H7 (cell line): ENCODE measurements around the gene CCDC85C. TPM values are rescaled to one million over a fixed set of nuclear protein-coding genes. Genes with fewer than 3 reads are reported as not detected.
A peak's percentile ranks its signal among the peaks of the same experiment; 100 is the strongest.

Experiments
- DNase-seq: peaks from one replicate; pipeline ENCODE4 v3.0.0; 2012
- H3K27me3 ChIP-seq: 2 replicates; pipeline ENCODE4 v1.6.0; 2011; ENCODE audit warnings: mild to moderate bottlenecking, low read length; ENCODE audit not compliant: control insufficient read depth, insufficient read depth
- H3K36me3 ChIP-seq: replicated peaks from 2 replicates; pipeline ENCODE4 v1.5.1; 2011; ENCODE audit warnings: low read length; ENCODE audit not compliant: control insufficient read depth, insufficient read depth
- H3K4me3 ChIP-seq: 2 replicates; pipeline ENCODE4 v1.5.1; 2011; ENCODE audit warnings: low read depth, mild to moderate bottlenecking, control low read depth, low read length, moderate library complexity; ENCODE audit not compliant: insufficient read depth
- total RNA-seq: library from RNA; depleted of rRNA; stranded (reverse); fragments of >200 nt; shearing (Covaris generic); gene quantifications from 2 replicates; pipeline ENCODE4 v1.2.3, GENCODE V29; 2014

CCDC85C gene
- total RNA-seq, 1 experiment from 2014 or later: 50.2 TPM

DNA sequence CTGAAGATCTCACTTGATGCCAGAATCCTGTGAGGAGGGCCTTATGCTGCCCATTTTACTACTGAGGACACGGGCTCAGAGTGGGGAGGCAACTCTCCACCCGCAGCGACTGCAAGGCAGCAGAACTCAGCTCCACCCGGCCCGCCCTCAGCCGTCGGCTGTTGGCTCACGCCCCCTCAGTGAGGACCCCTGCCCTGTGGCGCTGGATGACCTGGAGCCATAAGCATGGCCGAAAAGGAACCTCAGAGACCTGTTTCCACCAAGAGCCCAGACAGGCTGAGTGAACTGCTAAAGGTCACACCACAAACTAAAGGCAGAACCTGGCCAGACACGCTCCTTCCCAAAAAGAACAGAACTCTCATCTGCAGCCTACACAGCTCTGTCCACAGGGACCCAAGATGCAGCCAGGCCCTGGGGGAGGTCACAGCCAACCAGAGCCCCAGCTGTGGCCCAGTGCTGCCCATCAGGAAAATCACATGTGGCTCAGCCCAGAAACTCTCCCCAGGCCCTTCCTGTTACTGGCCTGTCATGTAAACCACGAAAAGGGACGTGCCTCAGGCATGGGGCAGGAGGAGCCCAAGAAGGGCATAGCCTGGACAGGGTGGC lies 90.0 kb downstream of the CCDC85C start:
- Histone ChIP-seq H3K27me3 (no peaks in the 10 kb centered on the region), H3K4me3 (no peak overlapping the region), H3K36me3 (peaks cover 2% of the 10 kb centered on the region)
- DNase-seq: no peak

- peaks cover 8% of the 10 kb centered on the region for H3K36me3 ChIP-seq
- no peak for DNase-seq
- no peaks in the 10 kb centered on the region for H3K27me3 ChIP-seq
- no peak overlapping the region for H3K4me3 ChIP-seq
Observed at GRCh38 chr14:99513183-99513694, 90.8 kb downstream of the CCDC85C start.

GRCh38 chr14:99512571-99513182 lies 91.3 kb downstream of the CCDC85C start:
- no peaks in the 10 kb centered on the region for H3K27me3 ChIP-seq
- peaks cover 12% of the 10 kb centered on the region for H3K36me3 ChIP-seq
- no peak overlapping the region for H3K4me3 ChIP-seq
- DNase-seq: no peak

DNA sequence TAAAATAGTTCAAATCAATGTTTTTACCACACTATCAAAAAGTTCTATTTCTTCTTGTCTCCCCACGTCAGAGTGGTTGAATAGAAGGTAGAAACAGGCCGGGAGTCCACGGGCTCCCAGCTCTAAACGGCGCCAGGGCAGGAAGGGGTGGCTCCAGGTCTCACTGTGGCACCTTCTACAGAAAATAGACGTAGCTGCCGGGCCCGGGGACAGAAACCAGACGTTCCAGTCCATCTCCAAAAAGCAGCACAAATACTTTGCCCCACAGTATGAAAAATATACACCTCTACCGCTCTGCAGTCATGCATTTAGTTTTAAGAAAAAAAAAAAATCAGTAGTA lies 91.9 kb downstream of the CCDC85C start:
- no peak for DNase-seq
- Histone ChIP-seq H3K4me3 (no peak overlapping the region), H3K27me3 (no peaks in the 10 kb centered on the region), H3K36me3 (peaks cover 17% of the 10 kb centered on the region)

GRCh38 chr14:99511421-99512109 lies 92.4 kb downstream of the CCDC85C start:
- H3K36me3 ChIP-seq: peaks cover 22% of the 10 kb centered on the region
- no peak overlapping the region for H3K4me3 ChIP-seq
- no peak for DNase-seq
- no peaks in the 10 kb centered on the region for H3K27me3 ChIP-seq

DNA sequence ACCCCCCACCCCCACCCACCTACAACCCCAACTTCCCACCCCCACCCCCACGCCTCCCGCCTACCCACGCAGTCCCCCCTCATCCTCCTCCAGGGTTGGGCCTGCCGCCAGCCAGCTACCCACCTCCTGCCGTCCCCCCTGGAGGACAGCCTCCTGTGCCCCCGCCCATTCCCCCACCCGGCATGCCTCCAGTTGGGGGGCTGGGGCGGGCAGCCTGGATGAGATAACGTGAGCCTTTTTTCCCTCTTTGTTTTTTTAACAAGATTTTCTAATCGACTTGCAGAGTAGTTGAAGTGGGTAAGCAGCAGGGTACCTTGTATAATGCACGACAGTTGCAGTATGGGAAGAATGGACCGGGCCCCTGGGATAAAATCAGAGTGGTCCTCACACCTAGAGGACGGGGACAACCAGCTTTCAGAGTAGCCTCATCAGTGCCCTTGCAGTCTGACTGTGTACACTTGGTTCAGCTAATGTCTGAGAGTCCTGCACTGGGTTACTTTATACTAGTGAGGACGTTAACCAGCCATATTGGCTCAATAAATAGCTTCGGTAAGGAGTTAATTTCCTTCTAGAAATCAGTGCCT lies 93.4 kb downstream of the CCDC85C start:
- Histone ChIP-seq H3K36me3 (peaks cover 30% of the 10 kb centered on the region), H3K27me3 (no peaks in the 10 kb centered on the region), H3K4me3 (no peak overlapping the region)
- DNase-seq: no peak

DNA sequence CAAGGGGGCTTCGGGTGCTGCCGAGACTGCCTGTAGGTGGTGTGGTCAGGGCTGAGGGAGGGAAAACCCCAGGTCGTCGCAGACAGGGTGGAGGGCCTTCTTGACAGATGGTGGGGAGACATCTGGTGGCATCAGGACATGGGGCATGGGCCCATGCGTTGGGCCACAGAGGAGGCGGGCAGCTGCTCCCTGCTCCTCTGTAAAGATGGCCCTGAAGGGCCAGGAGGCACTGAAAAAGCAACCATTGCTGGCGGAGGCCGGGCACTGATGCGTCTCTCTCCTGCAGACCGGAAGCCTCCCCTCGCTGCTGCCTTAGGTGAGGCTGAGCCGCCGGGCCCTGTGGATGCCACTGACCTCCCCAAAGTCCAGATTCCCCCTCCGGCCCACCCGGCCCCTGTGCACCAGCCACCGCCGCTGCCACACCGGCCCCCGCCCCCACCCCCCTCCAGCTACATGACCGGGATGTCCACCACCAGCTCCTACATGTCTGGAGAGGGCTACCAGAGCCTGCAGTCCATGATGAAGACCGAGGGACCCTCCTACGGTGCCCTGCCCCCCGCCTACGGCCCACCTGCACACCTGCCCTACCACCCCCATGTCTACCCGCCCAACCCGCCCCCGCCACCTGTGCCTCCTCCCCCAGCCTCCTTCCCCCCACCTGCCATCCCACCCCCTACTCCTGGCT lies 94.0 kb downstream of the CCDC85C start:
- Histone ChIP-seq H3K27me3 (no peaks in the 10 kb centered on the region), H3K36me3 (peaks cover 34% of the 10 kb centered on the region), H3K4me3 (no peak overlapping the region)
- peak; percentile 72 for DNase-seq

DNA sequence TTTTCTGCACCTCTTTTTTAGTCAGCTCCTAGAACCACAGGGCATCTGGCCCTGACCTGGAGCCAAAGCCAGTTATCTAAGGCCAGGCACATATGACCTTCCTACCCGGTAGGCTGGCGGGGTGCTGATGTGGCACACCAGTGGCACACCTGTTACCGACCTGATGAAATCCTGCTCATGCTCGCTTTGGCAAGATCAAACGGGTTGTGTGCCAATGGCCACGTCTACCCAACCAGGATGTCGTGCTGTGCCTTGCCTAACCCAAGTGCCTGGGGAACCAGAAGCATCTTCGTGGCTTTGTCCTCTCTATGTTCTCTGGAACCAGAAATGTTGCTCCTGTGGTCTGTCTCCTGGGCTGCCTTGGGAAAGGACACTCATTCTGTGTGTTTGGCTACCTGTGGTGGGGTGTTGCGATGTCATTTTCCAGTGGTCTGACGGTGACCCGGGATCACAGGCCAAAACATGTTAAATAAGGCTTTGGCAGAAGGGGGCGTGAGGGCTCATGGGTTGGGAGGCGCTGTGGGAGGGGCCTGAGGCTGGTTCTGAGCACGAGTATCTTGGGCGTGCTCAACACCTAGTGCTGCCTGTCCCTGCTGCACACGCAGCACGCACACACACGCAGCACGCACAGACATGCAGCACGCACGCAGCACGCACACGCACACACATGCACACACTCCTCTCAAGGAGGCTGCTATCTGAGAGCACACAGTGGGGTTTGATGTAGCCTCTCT lies 94.9 kb downstream of the CCDC85C start:
- DNase-seq: peak; percentile 77
- no peak overlapping the region for H3K4me3 ChIP-seq
- no peaks in the 10 kb centered on the region for H3K27me3 ChIP-seq
- H3K36me3 ChIP-seq: peaks cover 35% of the 10 kb centered on the region

GRCh38 chr14:99507860-99508640 lies 96.0 kb downstream of the CCDC85C start:
- Histone ChIP-seq H3K27me3 (no peaks in the 10 kb centered on the region), H3K36me3 (peaks cover 37% of the 10 kb centered on the region), H3K4me3 (no peak overlapping the region)
- DNase-seq: no peak

GRCh38 chr14:99506276-99506675 lies 97.7 kb downstream of the CCDC85C start:
- H3K27me3 ChIP-seq: no peaks in the 10 kb centered on the region
- no peak overlapping the region for H3K4me3 ChIP-seq
- peaks cover 44% of the 10 kb centered on the region for H3K36me3 ChIP-seq
- DNase-seq: no peak

GRCh38 chr14:99505089-99505488 lies 98.9 kb downstream of the CCDC85C start:
- H3K4me3 ChIP-seq: no peak overlapping the region
- no peak for DNase-seq
- H3K27me3 ChIP-seq: no peaks in the 10 kb centered on the region
- peaks cover 48% of the 10 kb centered on the region for H3K36me3 ChIP-seq

GRCh38 chr14:99503848-99504453 lies 100.1 kb downstream of the CCDC85C start:
- H3K27me3 ChIP-seq: no peaks in the 10 kb centered on the region
- no peak overlapping the region for H3K4me3 ChIP-seq
- no peak for DNase-seq
- H3K36me3 ChIP-seq: peaks cover 46% of the 10 kb centered on the region

DNA sequence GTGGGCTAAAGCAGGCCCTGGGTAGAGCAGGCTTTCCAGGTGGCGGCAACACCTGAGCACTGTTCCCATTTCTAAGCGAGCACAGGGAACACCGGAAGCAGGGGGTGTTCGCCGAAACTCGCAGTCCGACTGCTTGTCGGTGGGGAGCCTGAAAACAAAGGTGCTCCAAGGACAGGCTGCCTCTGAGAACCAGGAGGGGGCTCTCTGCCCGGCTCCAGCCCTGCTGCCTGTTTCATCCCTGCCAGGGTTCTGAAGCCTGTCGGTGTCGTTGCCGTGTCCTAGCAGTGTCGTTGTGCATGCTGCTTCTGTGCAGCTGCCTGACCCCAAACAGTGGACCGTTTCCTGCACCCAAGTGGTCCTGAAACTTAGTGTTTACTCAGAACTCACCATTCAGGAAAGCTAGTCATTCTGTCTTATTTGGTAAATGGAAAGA lies 101.0 kb downstream of the CCDC85C start:
- peaks cover 42% of the 10 kb centered on the region for H3K36me3 ChIP-seq
- no peak overlapping the region for H3K4me3 ChIP-seq
- H3K27me3 ChIP-seq: no peaks in the 10 kb centered on the region
- peak; percentile 90 for DNase-seq
